CD4-positive, alpha-beta T cell (primary cell): ENCODE data around the gene CGB2. TPM values are rescaled to one million over a fixed set of nuclear protein-coding genes. Genes with fewer than 3 reads are reported as not detected.
A peak's percentile ranks its signal among the peaks of the same experiment; 100 is the strongest.
"Not testable (repeated sequence)": the region's sequence is repeated elsewhere in the genome, so short reads cannot be mapped to it uniquely, and the experiment has no call there.

Experiments used
- ATAC-seq: fragments of 200-7000 bp; cut with Tn5 transposase; one replicate; pipeline ENCODE4 v1.10.0; 2022; ENCODE audit warnings: mild to moderate bottlenecking; ENCODE audit not compliant: poor library complexity
- CTCF ChIA-PET: fragments of 350-600 bp; sonication (Branson Sonifier 250); formaldehyde crosslinking; loops from one replicate; lab custom pipeline; 2021; ENCODE audit warnings: antibody characterized with exemption, inconsistent platforms; lab: Charles Lee
- POLR2A ChIA-PET: fragments of 350-600 bp; sonication (Branson Sonifier 250); formaldehyde crosslinking; loops from one replicate; lab custom pipeline; 2021; ENCODE audit warnings: antibody characterized with exemption, inconsistent platforms; lab: Charles Lee
- DNase-seq, 14 experiments: peaks; one replicate each; pipeline ENCODE4 v3.0.0-alpha.2; 2013 to 2020; ENCODE audit warnings: mixed read lengths in 2 of 14
- H3K27ac ChIP-seq, 2 donors: one replicate each; pipeline versions ENCODE4 v1.5.1 to v1.7.0; 2013; ENCODE audit warnings: low read length in 2 of 2, low read depth in 1 of 2, mild to moderate bottlenecking in 1 of 2
- H3K27me3 ChIP-seq, 2 experiments: 1 replicate in 1 of 2; 2 replicates in 1 of 2; pipeline versions ENCODE4 v1.6.1 to v1.7.0; 2013; ENCODE audit warnings: low read length in 2 of 2, control low read depth in 1 of 2, mild to moderate bottlenecking in 1 of 2, moderate library complexity in 1 of 2; ENCODE audit not compliant: insufficient read depth in 2 of 2, control insufficient read depth in 1 of 2
- H3K36me3 ChIP-seq: one replicate; pipeline ENCODE4 v1.6.1; 2013; ENCODE audit warnings: low read length, control low read depth; ENCODE audit not compliant: insufficient read depth
- H3K4me1 ChIP-seq: one replicate; pipeline ENCODE4 v1.6.1; 2013; ENCODE audit warnings: low read length, control low read depth; ENCODE audit not compliant: insufficient read depth
- H3K4me3 ChIP-seq: one replicate; pipeline ENCODE4 v1.5.1; 2013; ENCODE audit warnings: mild to moderate bottlenecking, low read length, moderate library complexity
- H3K9me3 ChIP-seq, 2 experiments: 1 replicate in 1 of 2; 2 replicates in 1 of 2; pipeline versions ENCODE4 v1.6.1 to v1.7.0; 2013; ENCODE audit warnings: low read length in 2 of 2, mild to moderate bottlenecking in 2 of 2, control low read depth in 1 of 2, moderate library complexity in 1 of 2; ENCODE audit not compliant: control insufficient read depth in 1 of 2, insufficient read depth in 1 of 2
- H3K27ac Mint-ChIP-seq: one replicate; pipeline ENCODE4 v1.8.0; 2020; ENCODE audit warnings: mixed read lengths
- H3K27me3 Mint-ChIP-seq: one replicate; pipeline ENCODE4 v1.8.0; 2021; ENCODE audit warnings: mixed read lengths
- H3K36me3 Mint-ChIP-seq: one replicate; pipeline ENCODE4 v1.8.0; 2021; ENCODE audit warnings: low read depth, mixed read lengths
- H3K4me1 Mint-ChIP-seq: one replicate; pipeline ENCODE4 v1.8.0; 2021; ENCODE audit warnings: low read depth, mixed read lengths
- H3K4me3 Mint-ChIP-seq: one replicate; pipeline ENCODE4 v1.8.0; 2020; ENCODE audit warnings: mild to moderate bottlenecking, mixed read lengths
- H3K9me3 Mint-ChIP-seq: one replicate; pipeline ENCODE4 v1.8.0; 2020; ENCODE audit warnings: mixed read lengths
- intact Hi-C, 2 experiments: fragments of 100-400 bp; cut with DNase I in 1 of 2; cut with micrococcal nuclease in 1 of 2; formaldehyde crosslinking; loops; one replicate each; pipeline versions ENCODE4 v1.15.1 to v1.9.0; 2023 to 2025; cut with DNase I, micrococcal nuclease
- total RNA-seq, 174 experiments: library from RNA in 2 of 174; stranded (reverse) in 2 of 174; gene quantifications; one replicate each; pipeline ENCODE4 v1.2.3 and lab custom pipeline; 2021 to 2026
- TF ChIP-seq, protein P1 (sequence below): fragments of 200-600 bp; IDR thresholded peaks from one replicate; pipeline ENCODE4 v1.8.0; 2022; ENCODE audit warnings: antibody characterized with exemption, mild to moderate bottlenecking

CGB2 gene
- total RNA-seq, 2 experiments from 2014 or later, result not detected

DNA sequence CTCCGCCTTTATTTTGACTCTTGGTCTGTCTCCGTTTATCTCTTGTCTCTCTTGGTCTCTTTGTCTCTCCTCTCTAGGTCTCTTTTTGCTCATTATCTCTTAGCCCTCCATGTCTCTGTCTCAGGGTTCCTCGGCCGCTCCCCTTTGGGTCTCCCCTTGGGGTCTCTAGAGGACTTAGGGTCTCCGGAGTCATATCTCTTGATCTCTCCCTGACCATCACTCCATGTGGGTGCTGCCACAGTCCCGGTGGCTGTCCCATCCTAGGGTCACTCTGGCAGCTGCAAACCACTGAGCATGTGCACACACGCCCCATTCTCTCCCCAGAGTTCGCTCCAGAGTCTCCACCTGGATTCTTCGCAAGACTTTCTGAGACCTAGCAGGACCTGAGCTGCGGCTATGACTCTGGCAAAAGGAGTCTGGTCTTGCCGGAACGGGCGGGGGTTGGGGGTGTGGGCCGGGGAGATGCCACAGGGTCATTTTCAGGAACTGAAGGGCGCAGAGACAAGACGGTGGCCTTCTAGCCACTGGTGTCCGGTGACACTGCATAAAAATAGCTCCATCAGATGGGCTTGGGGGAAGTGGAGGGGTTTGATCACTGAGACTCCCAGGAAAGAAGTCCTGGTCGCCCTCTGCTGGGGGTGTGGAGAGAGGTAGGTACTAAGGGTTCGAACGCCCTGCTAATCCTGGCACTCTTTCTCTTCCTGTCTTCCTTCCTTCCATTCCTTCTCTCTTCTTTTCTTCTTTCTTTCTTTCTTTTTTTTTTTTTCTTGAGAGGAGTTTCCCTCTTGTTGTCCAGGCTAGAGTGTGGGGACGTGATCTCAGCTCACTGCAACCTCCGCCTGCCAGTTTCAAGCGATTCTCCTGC lies 42.1 kb downstream of the CGB2 start:
- Histone ChIP-seq H3K9me3 (peaks cover 0 to 21% of the 10 kb centered on the region in 2 experiments), H3K27ac (no peak overlapping the region), H3K27me3 (peaks cover 32 to 48% of the 10 kb centered on the region in 2 experiments), H3K4me1 (peaks cover 8% of the 10 kb centered on the region), H3K36me3 (no peaks in the 10 kb centered on the region), H3K4me3 (no peak overlapping the region)
- Mint-ChIP-seq H3K36me3 (no peaks in the 10 kb centered on the region), H3K27ac (no peak overlapping the region), H3K4me1 (peaks cover 11% of the 10 kb centered on the region), H3K4me3 (peak overlapping the region; percentile 17), H3K9me3 (no peaks in the 10 kb centered on the region), H3K27me3 (peaks cover 67% of the 10 kb centered on the region)
- POLR2A ChIA-PET, result no interaction called here
- TF ChIP-seq, protein P1, sequence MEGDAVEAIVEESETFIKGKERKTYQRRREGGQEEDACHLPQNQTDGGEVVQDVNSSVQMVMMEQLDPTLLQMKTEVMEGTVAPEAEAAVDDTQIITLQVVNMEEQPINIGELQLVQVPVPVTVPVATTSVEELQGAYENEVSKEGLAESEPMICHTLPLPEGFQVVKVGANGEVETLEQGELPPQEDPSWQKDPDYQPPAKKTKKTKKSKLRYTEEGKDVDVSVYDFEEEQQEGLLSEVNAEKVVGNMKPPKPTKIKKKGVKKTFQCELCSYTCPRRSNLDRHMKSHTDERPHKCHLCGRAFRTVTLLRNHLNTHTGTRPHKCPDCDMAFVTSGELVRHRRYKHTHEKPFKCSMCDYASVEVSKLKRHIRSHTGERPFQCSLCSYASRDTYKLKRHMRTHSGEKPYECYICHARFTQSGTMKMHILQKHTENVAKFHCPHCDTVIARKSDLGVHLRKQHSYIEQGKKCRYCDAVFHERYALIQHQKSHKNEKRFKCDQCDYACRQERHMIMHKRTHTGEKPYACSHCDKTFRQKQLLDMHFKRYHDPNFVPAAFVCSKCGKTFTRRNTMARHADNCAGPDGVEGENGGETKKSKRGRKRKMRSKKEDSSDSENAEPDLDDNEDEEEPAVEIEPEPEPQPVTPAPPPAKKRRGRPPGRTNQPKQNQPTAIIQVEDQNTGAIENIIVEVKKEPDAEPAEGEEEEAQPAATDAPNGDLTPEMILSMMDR, result no peak
- CTCF ChIA-PET, result interaction anchor here (0.7 to 1.2 kb wide), 4 partner anchors 24 to 455 kb away, joined by 4 to 5 read pairs (median 4); partner anchors contain the start of genes LIN7B, RPL18 and SPHK2
- ATAC-seq (no peak), DNase-seq (peak in 1 of 14 experiments; percentile 36)
- intact Hi-C loops, result no loop called here

DNA sequence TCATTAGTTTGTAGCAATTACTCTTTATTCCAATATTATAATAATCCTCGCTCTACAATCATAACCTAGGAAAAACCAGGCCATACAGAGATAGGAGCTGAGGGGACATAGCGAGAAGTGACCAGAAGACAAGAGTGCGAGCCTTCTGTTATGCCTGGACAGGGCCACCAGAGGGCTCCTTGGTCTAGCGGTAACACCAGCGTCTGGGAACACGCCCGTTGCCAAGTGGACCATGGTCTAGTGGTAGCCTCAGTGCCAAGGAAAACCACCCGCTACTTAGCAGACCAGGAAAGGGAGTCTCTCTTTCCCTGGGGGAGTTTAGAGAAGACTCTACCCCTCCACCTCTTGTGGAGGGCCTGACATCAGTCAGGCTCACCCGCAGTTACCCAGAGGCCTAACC lies 43.2 kb downstream of the CGB2 start:
- H3K36me3 Mint-ChIP-seq, H3K27ac ChIP-seq, H3K27ac Mint-ChIP-seq, H3K9me3 Mint-ChIP-seq, H3K4me3 Mint-ChIP-seq, H3K36me3 ChIP-seq, ATAC-seq, H3K4me1 ChIP-seq, H3K4me3 ChIP-seq, intact Hi-C loops, POLR2A ChIA-PET: not testable (repeated sequence)
- H3K4me1 Mint-ChIP-seq, result peaks cover 11% of the 10 kb centered on the region
- TF ChIP-seq, protein P1, result peak; percentile 40
- CTCF ChIA-PET, result interaction anchor here (1.1 to 1.7 kb wide), 2 partner anchors 39 to 81 kb away, joined by 3 to 5 read pairs; partner anchors contain the start of genes GYS1, LIN7B and RUVBL2
- peaks cover 59% of the 10 kb centered on the region for H3K27me3 Mint-ChIP-seq
- peak in 2 of 14 experiments; percentile 26 to 33 for DNase-seq
- Histone ChIP-seq H3K9me3 (peaks cover 0 to 21% of the 10 kb centered on the region in 2 experiments), H3K27me3 (peaks cover 25 to 39% of the 10 kb centered on the region in 2 experiments)

GRCh38 chr19:49080392-49080791 lies 48.7 kb downstream of the CGB2 start:
- H3K4me1 Mint-ChIP-seq, result peaks cover 8% of the 10 kb centered on the region
- no peak overlapping the region for H3K27ac Mint-ChIP-seq
- peaks cover 7% of the 10 kb centered on the region for H3K36me3 Mint-ChIP-seq
- ATAC-seq (no peak), DNase-seq (no peak)
- Histone ChIP-seq H3K4me3 (no peak overlapping the region), H3K27me3 (peaks cover 4 to 6% of the 10 kb centered on the region in 2 experiments), H3K27ac (no peak overlapping the region), H3K9me3 (no peaks in the 10 kb centered on the region), H3K4me1 (peaks cover 8% of the 10 kb centered on the region), H3K36me3 (no peaks in the 10 kb centered on the region)
- no peak overlapping the region for H3K4me3 Mint-ChIP-seq
- CTCF ChIA-PET, result no interaction called here
- intact Hi-C loops, result loop anchor here in 1 of 2 experiments (5.0 to 10.0 kb wide), 3 partner anchors 83 to 1724 kb away; partner anchors contain the start of gene RPL13A
- peaks cover 23% of the 10 kb centered on the region for H3K27me3 Mint-ChIP-seq
- POLR2A ChIA-PET, result no interaction called here
- TF ChIP-seq, protein P1, result no peak
- H3K9me3 Mint-ChIP-seq, result no peaks in the 10 kb centered on the region
